Gastrocnemius medialis (tissue), 4 donors: ENCODE results near the gene MACROD2.

Source experiments
- CTCF ChIP-seq, 5 experiments: fragments of 450-650 bp in 3 of 5; fragments of 200-600 bp in 2 of 5; sonication (generic) in 2 of 5; IDR thresholded peaks in 4 of 5; conservative IDR thresholded peaks in 1 of 5; 1 replicate in 4 of 5; 2 replicates in 1 of 5; pipeline ENCODE4 v1.5.1; 2016 to 2019; ENCODE audit warnings: antibody characterized with exemption in 5 of 5, mild to moderate bottlenecking in 3 of 5, moderate library complexity in 3 of 5
- POLR2A ChIP-seq, 2 donors: fragments of 450-650 bp; IDR thresholded peaks; one replicate each; pipeline ENCODE4 v1.6.1; 2017; ENCODE audit warnings: antibody characterized with exemption in 2 of 2, mild to moderate bottlenecking in 2 of 2, moderate library complexity in 2 of 2

- TF ChIP-seq CTCF (IDR thresholded peaks at IDR 0.05 in 4 of 5, conservative IDR thresholded peaks at IDR 0.05 in 1 of 5) (no peak), POLR2A (IDR thresholded peaks at IDR 0.05) (no peak)
Measured at GRCh38 chr20:15774926-15775325, 1779.6 kb downstream of the MACROD2 start.
